Measurements from ENCODE around the gene ELSPBP1. TPM values are rescaled to one million over a fixed set of nuclear protein-coding genes. Genes with fewer than 3 reads are reported as not detected.

Gene ELSPBP1
- total RNA-seq, 1 experiment from 2014 or later, result not detected

- Mint-ChIP-seq H3K27me3 (ENCODE audit: low read depth) (peaks cover 21% of the 10 kb centered on the region), H3K9me3 (peaks cover 6% of the 10 kb centered on the region; the same call in 1 of the 2 replicates), H3K27ac (no peak overlapping the region), H3K36me3 (no peaks in the 10 kb centered on the region), H3K4me1 (peaks cover 19% of the 10 kb centered on the region), H3K4me3 (no peak overlapping the region)
- ChIA-PET POLR2A (interaction anchor here (0.8 kb wide), 1 partner anchor 47 kb away, joined by 5 read pairs; no protein-coding TSS in a partner anchor), CTCF (no interaction called here)
- no peak for DNase-seq (ENCODE audit: low spot score)
- no peak for ATAC-seq
- TF ChIP-seq, protein P1, sequence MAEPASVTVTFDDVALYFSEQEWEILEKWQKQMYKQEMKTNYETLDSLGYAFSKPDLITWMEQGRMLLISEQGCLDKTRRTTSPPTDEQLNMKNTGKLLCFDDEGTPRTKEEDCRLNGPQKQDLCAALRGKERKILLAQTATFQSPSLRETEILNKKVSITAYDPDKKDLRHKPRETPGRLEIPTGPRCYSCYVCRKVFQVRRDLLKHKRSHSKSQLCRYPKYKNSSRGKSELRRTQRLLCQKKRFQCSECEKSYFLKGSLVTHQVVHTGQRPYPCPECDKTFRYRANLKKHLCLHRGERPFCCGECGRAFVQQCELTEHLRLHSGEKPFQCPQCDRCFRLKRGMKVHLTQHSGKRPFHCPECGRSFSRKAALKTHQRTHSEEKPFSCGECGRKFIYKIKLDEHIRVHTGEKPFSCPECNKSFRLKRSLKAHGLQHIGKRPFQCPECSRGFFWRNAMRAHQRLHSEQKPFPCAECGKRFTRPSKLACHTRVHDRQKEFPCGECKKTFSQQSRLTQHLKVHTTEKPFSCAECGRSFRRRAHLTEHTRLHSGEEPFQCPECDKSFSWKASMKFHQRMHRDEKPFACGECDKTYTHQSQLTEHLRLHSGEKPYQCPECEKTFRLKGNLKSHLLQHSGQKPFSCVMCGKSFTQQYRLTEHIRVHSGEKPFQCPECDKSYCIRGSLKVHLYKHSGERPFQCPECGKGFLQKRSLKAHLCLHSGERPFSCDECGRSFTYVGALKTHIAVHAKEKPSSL (CRISPR knock-in tag; conservative IDR thresholded peaks at IDR 0.05), result no peak
- TF ChIP-seq EMX1 (CRISPR knock-in tag; IDR thresholded peaks at IDR 0.05) (no peak), ESRRA (CRISPR knock-in tag; IDR thresholded peaks at IDR 0.05; ENCODE audit: borderline replicate concordance) (no peak), ZNF263 (CRISPR knock-in tag; IDR thresholded peaks at IDR 0.05; ENCODE audit: low read depth) (no peak), CDX4 (CRISPR knock-in tag; IDR thresholded peaks at IDR 0.05; ENCODE audit: borderline replicate concordance) (no peak), ZNF121 (CRISPR knock-in tag; IDR thresholded peaks at IDR 0.05) (no peak), RELA (CRISPR knock-in tag; IDR thresholded peaks at IDR 0.05; ENCODE audit: borderline replicate concordance) (no peak), JAZF1 (CRISPR knock-in tag; IDR thresholded peaks at IDR 0.05) (no peak), GRHL2 (CRISPR knock-in tag; IDR thresholded peaks at IDR 0.05; ENCODE audit: insufficient replicate concordance, severe bottlenecking) (no peak), ZNF416 (CRISPR knock-in tag; IDR thresholded peaks at IDR 0.05) (no peak)
- TF ChIP-seq, protein P2, sequence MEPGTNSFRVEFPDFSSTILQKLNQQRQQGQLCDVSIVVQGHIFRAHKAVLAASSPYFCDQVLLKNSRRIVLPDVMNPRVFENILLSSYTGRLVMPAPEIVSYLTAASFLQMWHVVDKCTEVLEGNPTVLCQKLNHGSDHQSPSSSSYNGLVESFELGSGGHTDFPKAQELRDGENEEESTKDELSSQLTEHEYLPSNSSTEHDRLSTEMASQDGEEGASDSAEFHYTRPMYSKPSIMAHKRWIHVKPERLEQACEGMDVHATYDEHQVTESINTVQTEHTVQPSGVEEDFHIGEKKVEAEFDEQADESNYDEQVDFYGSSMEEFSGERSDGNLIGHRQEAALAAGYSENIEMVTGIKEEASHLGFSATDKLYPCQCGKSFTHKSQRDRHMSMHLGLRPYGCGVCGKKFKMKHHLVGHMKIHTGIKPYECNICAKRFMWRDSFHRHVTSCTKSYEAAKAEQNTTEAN (CRISPR knock-in tag; IDR thresholded peaks at IDR 0.05), result no peak
- TF ChIP-seq, protein P3, sequence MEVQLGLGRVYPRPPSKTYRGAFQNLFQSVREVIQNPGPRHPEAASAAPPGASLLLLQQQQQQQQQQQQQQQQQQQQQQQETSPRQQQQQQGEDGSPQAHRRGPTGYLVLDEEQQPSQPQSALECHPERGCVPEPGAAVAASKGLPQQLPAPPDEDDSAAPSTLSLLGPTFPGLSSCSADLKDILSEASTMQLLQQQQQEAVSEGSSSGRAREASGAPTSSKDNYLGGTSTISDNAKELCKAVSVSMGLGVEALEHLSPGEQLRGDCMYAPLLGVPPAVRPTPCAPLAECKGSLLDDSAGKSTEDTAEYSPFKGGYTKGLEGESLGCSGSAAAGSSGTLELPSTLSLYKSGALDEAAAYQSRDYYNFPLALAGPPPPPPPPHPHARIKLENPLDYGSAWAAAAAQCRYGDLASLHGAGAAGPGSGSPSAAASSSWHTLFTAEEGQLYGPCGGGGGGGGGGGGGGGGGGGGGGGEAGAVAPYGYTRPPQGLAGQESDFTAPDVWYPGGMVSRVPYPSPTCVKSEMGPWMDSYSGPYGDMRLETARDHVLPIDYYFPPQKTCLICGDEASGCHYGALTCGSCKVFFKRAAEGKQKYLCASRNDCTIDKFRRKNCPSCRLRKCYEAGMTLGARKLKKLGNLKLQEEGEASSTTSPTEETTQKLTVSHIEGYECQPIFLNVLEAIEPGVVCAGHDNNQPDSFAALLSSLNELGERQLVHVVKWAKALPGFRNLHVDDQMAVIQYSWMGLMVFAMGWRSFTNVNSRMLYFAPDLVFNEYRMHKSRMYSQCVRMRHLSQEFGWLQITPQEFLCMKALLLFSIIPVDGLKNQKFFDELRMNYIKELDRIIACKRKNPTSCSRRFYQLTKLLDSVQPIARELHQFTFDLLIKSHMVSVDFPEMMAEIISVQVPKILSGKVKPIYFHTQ (CRISPR knock-in tag; IDR thresholded peaks at IDR 0.05), result no peak
- TF ChIP-seq, protein P4, sequence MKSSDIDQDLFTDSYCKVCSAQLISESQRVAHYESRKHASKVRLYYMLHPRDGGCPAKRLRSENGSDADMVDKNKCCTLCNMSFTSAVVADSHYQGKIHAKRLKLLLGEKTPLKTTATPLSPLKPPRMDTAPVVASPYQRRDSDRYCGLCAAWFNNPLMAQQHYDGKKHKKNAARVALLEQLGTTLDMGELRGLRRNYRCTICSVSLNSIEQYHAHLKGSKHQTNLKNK (CRISPR knock-in tag; IDR thresholded peaks at IDR 0.05), result no peak
- TF ChIP-seq, protein P5, sequence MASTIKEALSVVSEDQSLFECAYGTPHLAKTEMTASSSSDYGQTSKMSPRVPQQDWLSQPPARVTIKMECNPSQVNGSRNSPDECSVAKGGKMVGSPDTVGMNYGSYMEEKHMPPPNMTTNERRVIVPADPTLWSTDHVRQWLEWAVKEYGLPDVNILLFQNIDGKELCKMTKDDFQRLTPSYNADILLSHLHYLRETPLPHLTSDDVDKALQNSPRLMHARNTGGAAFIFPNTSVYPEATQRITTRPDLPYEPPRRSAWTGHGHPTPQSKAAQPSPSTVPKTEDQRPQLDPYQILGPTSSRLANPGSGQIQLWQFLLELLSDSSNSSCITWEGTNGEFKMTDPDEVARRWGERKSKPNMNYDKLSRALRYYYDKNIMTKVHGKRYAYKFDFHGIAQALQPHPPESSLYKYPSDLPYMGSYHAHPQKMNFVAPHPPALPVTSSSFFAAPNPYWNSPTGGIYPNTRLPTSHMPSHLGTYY (CRISPR knock-in tag; IDR thresholded peaks at IDR 0.05), result no peak
These were observed 28.6 kb downstream of the ELSPBP1 start for GRCh38 chr19:48023011-48023410.

DNA sequence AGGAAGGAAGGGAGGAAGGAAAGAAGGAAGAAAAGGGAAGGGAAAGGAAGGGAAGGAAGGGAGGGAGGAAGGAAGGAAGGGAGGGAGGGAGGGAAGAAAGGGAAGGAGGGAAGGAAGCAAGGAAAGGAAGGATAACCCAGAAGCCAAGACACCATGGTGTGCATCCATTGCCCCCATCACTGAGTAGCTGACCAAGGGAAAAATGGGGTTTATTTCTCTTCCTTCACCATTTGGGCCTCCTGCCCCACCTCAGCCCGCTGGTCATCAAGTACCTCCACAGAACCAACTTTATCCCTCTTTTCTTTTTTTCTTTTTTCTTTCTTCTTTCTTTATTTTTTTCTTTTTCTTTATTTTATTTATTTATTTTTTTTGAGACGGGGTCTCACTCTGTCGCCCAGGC, 29.1 kb downstream of the ELSPBP1 start:
- Mint-ChIP-seq H3K4me3 (no peak overlapping the region), H3K27me3 (ENCODE audit: low read depth) (peaks cover 21% of the 10 kb centered on the region), H3K4me1 (peaks cover 19% of the 10 kb centered on the region), H3K27ac (no peak overlapping the region), H3K36me3 (no peaks in the 10 kb centered on the region), H3K9me3 (peaks cover 6% of the 10 kb centered on the region; the same call in 1 of the 2 replicates)
- no peak for DNase-seq (ENCODE audit: low spot score)
- ATAC-seq, result no peak
- ChIA-PET POLR2A (interaction anchor here (0.7 kb wide), 1 partner anchor 88 kb away, joined by 7 read pairs; no protein-coding TSS in a partner anchor), CTCF (no interaction called here)
- no peak for TF ChIP-seq ZNF232 (CRISPR knock-in tag; IDR thresholded peaks at IDR 0.05)
- TF ChIP-seq, protein P6, sequence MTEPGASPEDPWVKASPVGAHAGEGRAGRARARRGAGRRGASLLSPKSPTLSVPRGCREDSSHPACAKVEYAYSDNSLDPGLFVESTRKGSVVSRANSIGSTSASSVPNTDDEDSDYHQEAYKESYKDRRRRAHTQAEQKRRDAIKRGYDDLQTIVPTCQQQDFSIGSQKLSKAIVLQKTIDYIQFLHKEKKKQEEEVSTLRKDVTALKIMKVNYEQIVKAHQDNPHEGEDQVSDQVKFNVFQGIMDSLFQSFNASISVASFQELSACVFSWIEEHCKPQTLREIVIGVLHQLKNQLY (CRISPR knock-in tag; IDR thresholded peaks at IDR 0.05), result no peak

All from WTC11 (cell line).